Suppressor macrophage (primary cell): ENCODE data around the gene INSM1.
"Not testable (repeated sequence)": the region's sequence is repeated elsewhere in the genome, so short reads cannot be mapped to it uniquely, and the experiment has no call there.

Experiments
- DNase-seq, 4 experiments: peaks; one replicate each; pipeline ENCODE4 v3.0.0-alpha.2; 2020 to 2022
- total RNA-seq, 17 experiments: gene quantifications; one replicate each; lab custom pipeline; 2026; ENCODE audit warnings: mixed read lengths in 6 of 17, inconsistent platforms in 3 of 17; lab: John Stamatoyannopoulos, UW

Gene INSM1, protein sequence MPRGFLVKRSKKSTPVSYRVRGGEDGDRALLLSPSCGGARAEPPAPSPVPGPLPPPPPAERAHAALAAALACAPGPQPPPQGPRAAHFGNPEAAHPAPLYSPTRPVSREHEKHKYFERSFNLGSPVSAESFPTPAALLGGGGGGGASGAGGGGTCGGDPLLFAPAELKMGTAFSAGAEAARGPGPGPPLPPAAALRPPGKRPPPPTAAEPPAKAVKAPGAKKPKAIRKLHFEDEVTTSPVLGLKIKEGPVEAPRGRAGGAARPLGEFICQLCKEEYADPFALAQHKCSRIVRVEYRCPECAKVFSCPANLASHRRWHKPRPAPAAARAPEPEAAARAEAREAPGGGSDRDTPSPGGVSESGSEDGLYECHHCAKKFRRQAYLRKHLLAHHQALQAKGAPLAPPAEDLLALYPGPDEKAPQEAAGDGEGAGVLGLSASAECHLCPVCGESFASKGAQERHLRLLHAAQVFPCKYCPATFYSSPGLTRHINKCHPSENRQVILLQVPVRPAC
- total RNA-seq, result 0.05 to 1.4 (median 0.28) reads per million in 17 experiments

- DNase-seq, result peak in 3 of 4 experiments; percentile 13 to 63 (median 41)
These were observed at the start of gene INSM1 for GRCh38 chr20:20367575-20368417. TSS of gene INSM1 (plus strand) at chr20:20368104. CDS start at chr20:20368268, 164 bp downstream.

DNA sequence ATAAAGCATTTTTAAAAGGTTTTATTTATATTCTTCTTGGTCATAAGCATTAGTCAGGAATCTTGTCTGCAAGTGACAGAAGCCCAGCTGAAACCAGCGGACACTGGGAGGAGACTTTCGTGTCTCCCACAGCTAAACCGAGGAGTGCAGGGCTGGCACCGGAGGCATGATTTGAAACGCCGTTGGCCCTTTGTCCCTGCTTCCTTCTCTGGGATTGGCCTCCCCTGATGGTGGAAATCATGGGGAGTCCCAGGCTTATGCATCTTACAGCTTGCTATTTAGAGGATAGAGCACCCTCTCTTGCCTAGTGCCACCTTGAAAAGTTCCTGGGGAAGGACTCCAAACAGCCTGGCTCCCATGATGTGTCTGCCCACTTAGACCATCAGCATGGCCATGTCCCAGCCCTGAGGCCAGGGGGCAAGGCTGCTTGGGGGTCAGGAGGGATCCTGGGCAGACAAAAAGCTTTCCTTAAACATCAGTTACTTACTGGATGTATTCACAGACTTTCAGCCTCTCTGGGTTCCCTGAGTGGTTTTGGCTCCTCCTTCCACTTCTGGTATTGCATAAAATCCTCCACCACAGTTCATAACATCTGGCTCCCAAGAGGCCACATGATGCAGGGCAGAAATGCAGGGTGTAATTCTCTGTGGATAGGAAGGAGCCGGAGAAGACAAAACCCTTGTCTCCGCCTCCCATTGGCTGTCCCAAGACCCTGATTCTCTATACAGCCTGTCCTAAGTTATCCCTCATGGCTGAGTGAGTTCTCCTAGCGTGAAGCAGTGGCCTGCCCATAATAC, 49.3 kb upstream of the INSM1 start:
- DNase-seq, result peak; percentile 67 to 87 (median 76)

DNA sequence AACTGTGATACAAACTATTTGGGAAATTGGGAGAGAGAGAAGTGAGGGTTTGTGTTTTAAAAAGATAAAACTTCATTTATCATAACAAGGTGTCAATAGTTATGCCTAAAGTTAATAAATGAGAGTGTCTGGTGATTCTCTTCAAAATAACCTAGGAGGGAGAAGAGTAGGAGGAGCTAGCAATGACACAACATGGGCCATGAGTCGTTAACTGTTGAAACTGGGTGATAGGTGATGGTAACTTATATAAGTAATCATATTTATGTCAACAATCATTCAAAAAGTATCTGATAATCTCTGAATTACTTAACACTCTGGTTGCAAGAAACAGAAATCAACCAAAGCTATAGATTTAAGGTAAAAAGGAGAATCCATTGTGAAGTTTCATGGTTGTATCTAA, 46.8 kb upstream of the INSM1 start:
- peak in 2 of 4 experiments; percentile 34 to 44 for DNase-seq

GRCh38 chr20:20321917-20322316, 46.0 kb upstream of the INSM1 start:
- DNase-seq, result no peak

DNA sequence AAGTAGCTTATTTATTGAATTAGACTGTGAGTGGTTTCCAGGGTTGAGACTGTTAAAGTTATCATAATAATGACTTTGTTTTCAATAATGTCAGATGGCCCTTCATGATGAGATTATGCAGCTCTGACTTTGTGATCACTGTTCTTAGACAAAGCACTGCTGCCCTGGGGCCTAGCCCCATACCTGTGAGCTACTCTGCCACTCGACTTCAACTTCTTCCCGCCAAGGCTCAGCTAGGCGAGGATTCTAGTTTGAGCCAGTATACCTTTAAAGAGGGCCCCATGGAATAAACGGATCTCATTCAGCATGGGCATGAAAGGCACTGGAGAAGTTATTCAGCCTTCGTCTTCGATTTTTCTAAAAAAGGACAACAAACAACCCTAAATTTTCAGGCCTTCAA, 45.0 kb upstream of the INSM1 start:
- no peak for DNase-seq

DNA sequence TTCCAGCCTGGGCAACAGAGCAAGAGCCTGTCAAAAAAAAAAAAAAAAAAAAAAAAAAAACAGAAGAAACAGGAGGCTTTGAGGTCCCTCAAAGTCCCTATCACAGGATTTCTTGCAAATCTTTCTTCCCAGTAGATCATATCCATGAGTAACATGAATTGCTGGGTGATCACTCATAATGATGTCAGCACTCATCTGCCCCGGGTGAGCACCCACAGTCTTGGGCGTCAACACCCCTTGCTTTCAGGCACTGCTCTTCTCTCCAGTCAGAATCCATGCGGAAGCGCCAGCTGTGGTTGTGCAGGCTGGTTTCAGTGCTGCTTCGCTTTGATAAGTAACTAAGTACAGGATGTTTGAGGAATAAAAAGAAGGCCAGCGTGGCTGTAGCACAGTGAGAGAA, 40.2 kb upstream of the INSM1 start:
- DNase-seq, result peak; percentile 72 to 89 (median 79)

DNA sequence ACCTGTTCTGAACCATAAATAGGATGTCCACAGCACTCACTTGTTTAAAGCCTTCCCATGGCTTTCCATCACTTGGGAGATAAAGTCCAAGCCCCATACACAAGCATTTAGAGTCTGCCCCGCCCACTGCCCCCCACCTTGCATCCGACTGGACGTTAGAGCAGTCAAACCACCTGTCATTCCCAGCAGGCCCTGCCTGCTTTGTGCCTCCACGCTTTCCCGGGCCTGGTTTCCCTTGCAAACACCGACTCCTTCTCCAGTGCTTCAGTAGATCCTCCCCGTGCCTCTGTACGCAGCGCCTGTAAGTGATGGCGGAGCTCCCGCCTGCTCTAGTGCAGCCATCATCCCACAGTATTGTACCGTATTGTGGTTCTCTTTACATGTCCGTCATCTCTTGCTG, 38.3 kb upstream of the INSM1 start:
- no peak for DNase-seq

GRCh38 chr20:20331156-20331555, 36.7 kb upstream of the INSM1 start:
- peak in 1 of 4 experiments; percentile 40 for DNase-seq

DNA sequence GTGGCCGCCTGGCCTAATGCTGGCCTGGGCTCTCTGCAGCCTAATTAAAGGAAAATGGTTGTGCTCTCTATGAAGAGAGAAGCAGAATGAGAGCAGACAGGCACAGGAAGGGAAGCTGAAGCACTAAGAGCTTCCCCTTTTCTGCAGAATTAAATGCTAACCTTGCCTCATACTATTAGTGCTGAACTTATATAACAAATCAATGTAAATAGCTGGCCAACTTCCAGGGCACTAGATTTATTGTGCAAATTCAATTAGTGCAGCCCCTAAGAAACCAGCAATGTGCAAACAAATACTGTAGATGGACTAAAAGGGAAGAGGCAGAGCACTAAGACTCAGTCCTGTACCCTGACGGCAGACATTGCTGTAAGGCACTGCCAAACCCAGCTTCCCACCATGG, 36.1 kb upstream of the INSM1 start:
- DNase-seq, result peak; percentile 41 to 82 (median 68)

GRCh38 chr20:20333866-20334265, 34.0 kb upstream of the INSM1 start:
- DNase-seq, result peak; percentile 87 to 94 (median 92)

DNA sequence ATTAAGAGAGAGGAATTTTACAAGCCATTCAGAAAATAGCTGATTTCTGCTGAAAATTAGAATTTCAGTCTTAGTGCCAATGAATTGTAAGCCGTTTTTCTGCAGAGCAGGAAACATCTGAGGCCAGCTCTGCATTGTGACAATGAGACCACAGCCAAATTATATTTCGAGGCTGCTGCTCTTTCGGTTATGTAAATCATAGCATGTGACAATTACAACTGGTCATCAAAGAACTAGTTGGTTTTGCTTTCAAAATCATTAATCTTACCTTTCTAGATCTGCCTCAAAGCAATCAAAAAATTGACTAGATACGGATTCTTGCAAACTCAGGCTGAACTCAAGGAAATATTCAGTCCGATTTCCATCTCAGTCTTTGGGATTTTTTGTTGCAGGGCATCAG, 33.4 kb upstream of the INSM1 start:
- DNase-seq, result peak; percentile 38 to 69 (median 52)

DNA sequence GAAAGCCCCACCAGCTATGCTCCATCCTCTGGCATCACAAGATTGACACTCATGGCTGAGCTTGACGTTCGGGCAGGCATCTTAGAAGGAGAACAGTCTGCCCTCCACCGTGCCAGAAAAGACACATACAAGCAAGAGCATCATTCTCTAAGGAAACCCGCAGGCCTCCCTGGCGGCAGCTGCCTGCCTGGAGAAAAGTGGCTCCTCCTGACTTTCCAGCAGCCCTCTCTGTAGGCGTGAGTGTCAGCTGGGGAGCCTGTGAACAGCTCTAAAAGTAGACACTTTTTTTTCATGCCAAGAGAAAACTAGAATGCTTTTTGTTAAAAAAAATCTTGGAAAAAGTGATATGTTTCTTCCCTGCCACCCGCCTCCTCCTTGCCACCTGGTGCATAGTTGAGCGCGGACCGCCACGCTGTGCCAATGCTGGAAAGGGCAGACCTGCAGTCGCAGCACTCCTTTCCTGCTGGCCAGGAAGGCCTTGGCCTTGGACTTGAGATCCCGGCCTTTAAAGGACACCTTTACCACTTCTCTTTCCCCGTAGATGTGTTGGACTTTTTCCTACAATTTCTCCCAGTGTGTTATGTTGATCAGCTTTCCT, 29.7 kb upstream of the INSM1 start:
- DNase-seq, result no peak

GRCh38 chr20:20340443-20340842, 27.5 kb upstream of the INSM1 start:
- DNase-seq, result no peak

DNA sequence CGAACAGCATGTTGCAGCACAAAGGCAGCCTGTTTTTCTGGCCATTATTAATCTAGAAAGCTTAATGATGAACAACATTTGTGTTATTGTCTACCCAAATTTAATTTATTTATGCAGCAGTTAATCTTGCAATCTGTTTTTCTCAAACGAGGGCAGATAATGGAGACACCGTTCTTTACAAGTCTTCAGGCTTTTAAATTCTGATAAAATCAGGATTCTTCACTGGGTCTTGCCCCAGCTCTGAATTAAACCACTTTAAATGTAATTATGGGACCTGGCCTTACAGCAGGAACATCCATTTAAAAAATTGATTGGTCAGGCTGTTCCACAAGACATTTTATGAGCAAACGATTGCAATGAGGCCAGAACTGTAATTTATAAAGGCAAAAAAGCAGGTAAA, 26.5 kb upstream of the INSM1 start:
- no peak for DNase-seq

- DNase-seq, result no peak
These were observed 25.8 kb upstream of the INSM1 start for GRCh38 chr20:20342066-20342465.

DNA sequence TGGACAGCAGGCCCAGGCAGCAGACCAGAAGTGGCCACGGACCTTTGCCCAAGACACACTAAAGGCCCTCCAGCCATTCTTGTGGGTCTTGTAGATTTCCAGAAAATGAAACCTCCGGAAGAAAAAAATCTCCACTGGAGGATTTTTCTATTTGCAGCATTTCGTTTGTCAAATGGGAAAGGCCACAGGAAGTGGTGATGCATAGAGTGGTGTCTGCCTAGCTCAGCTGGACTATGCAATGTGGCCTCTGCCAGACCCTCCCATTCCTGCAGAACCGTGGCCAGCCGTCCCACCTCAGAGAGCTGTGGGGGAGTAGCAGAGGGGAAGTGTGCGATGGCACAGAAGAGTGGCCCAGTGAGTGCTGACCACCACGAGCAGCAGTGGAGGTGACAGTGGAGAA, 24.0 kb upstream of the INSM1 start:
- peak in 3 of 4 experiments; percentile 35 to 58 (median 58) for DNase-seq

- DNase-seq, result peak; percentile 38 to 64 (median 54)
These were observed 23.4 kb upstream of the INSM1 start for GRCh38 chr20:20344476-20344875.

DNA sequence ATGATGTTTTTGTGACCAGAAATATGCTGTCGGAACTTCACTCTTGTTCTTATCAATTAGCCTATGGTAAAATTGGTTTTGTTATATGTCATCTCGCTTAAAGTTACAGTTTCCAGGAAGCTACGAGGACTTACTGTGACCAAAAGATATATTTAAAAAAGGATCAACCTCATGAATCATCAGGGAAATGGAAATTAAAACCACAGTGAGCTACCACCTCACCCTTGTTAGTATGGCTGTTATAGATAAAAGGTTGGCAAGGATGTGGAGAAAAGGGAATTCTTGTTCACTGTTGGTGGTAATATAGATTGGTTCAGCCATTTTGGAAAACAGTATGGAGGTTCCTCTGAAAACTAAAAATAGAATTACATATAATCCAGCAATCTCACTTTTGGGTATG, 14.3 kb upstream of the INSM1 start:
- DNase-seq, result no peak

GRCh38 chr20:20355503-20355902, 12.4 kb upstream of the INSM1 start:
- DNase-seq, result not testable (repeated sequence)

DNA sequence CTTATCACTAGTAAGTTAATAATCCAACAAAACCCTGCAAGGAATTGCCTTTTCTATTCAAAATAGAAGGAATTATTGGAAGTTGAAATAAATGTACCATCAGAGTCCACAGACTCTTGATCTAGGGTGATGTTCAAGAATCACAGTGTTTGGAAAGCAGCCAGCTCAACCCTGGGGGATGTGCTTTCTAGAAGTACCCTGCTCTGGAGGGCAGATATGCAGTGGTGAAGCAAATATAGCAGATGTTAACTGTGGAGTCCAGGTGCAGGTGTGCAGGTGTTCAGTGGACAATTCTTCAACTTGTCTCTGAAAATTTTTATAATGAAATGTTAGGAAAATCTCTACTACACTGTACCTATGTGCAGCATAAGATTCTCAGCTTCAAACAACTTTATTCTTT, 9.1 kb upstream of the INSM1 start:
- DNase-seq, result no peak

- DNase-seq, result no peak
These were observed 8.3 kb upstream of the INSM1 start for GRCh38 chr20:20359628-20360027.

- DNase-seq, result peak; percentile 68 to 80 (median 76)
These were observed 7.4 kb upstream of the INSM1 start for GRCh38 chr20:20360464-20360863.
